COLO668 (cell line): Measurements from ENCODE around the gene UTRN.

Experiments
- DNase-seq: peaks from one replicate; lab custom pipeline; 2025; ENCODE audit not compliant: unreplicated experiment; lab: John Stamatoyannopoulos, UW

Gene UTRN

DNA sequence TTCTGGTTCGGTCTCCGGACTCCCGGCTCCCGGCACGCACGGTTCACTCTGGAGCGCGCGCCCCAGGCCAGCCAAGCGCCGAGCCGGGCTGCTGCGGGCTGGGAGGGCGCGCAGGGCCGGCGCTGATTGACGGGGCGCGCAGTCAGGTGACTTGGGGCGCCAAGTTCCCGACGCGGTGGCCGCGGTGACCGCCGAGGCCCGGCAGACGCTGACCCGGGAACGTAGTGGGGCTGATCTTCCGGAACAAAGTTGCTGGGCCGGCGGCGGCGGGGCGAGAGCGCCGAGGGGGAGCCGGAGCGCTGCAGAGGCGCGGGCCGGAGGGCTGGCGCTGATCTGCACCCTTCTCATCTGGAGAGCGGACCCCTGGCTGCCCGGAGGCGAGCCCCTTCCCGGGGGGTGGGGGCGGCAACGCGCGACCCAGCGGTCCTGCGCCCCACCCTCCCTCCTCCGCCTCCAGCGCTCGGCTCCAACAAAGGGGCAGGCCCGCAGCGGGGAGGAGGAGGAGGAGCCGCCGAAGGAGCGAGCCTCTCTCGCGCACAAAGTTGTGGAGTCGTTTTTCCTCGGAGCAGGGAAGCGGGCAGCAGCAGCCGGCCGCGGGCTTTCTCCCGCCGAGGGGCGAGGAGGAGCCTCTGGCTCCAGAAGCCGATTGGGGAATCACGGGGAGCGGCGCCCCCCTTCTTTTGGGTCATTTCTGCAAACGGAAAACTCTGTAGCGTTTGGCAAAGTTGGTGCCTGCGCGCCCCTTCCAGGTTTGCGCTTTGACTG, at the start of gene UTRN:
UTRN (plus strand) TSS at position 553 of the 765 bp plus-strand sequence. CDS start 6,494 bp downstream, outside the sequence.
- peak; percentile 80 for DNase-seq

DNA sequence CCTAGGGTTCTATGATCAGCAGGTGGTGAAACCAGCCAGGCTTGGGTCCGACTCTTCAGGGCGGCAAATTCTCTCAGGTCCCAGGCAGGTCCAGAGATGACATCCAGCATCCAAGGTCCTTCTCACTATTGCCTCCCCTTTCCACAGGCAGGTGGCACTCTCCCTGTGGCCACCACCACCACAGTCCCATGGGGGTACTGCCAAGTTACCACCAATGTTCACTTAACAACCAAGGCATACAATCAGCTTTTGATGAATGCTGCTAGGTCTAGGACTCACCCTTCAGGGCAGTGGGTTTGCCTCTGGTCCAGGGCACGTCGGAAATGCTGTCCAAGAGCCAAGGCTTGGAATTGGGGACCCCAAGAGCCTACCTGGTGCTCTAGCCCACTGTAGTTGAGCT, 40.4 kb upstream of the UTRN start:
- no peak for DNase-seq

DNA sequence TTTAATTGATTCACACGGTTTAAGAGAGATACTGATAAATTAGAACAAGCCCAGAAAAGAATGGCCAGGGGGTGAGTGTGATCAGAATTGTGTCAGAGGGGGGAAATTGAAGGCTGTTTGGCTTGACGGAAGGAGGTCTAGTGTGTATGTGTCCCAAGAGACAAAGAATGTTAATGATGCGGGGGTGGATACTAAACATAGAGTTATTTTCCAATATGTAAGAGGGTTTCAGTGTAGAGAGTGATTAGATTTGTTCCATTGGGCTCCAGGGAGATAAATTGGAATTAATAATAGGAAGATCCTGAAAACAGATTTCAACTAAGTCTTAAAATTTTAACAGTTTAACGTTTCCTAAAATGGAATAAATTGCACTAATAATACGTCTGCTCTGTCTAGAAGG, 38.1 kb upstream of the UTRN start:
- DNase-seq = no peak

DNA sequence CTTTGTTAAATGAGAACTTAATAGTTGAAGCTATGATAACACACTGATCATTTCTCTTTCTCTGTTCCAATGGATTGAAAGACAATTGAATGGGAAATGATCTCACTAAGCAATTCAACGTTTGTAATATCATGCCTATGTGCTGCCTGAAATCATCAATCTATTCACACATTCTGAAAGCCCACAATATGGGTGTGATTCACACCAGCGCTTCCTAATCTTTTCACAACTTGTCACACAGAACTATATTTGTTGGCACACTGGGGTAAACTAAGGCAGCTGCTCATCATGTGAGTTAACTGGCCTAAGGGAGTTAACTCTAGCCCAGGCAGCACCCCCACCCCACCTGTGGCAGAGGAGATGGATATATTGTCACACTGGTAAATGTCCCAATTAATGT, 37.1 kb upstream of the UTRN start:
- no peak for DNase-seq

DNA sequence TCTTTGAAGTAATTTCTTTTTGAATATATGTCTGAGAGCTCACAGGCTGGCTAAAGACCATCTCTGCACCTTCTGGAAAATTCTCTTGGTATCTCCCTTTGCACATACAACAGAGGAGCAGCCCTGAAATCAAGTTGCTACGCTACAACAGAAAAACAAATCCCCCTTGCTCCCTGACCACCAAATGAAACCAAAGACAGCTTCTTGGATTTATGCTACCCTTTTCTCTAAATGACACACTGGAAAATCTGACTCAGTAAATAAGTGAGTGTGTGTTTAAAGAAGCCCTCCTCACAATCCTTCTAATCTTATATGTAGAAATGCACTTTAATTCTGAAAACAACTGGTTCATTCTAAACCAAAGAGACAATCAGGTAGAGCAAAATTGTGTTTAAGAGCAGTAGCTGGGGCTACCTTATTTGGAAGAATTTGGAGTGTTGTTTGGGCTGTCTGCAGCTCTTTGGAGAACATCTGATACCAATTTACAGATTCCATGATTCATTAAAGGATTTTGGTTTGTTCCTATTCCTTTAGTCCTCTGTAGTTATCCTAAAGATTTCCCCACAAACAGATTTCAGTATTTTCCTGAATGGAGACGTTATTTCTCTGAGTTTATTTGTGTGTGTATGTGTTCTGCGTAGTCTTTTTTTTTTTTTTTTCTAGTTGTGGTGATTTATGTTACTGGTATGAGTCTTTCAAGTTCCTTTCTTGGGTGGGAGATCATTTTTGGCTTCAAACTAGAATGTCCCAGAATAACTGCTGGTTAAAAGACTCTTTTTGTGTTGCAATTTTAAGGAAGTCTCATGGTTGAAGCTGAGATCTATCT, 36.4 kb upstream of the UTRN start:
- DNase-seq = no peak

DNA sequence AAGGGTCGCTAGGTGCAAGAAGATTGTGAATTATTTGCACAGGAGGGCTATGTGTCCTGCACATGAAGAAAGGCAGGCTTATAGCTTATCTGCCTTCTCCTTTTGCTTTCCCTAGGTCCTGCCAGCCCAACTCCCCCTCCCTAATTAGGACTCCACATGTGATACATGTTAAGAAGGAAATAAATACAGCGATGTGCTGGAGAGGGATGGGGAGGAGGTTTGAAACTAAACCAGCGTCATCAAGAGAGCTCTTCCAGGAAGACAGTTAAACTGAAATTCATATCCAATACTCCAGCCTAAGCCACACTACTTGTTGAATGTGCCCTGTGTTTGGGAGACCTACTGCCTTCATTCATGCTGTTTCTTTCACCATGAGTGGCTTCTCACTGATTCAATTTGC, 34.9 kb upstream of the UTRN start:
- no peak for DNase-seq

DNA sequence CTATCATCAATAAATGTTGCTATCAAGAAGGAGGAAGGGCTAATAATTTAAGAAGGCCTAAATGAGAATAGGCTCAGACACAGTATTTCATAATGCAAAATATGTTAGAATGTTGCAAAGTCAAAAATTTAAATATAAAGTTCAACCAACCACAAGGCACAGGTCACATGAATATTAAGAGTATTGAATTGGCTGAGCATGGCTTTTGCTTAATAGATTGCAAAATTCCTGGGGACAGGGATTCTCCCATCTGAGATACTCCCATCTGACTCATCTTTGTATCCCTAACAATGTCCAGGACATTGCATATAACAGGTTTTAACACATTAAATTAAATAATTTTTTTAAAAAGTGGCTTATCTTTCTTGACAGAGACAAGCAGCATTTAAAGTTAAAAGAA, 32.9 kb upstream of the UTRN start:
- no peak for DNase-seq

DNA sequence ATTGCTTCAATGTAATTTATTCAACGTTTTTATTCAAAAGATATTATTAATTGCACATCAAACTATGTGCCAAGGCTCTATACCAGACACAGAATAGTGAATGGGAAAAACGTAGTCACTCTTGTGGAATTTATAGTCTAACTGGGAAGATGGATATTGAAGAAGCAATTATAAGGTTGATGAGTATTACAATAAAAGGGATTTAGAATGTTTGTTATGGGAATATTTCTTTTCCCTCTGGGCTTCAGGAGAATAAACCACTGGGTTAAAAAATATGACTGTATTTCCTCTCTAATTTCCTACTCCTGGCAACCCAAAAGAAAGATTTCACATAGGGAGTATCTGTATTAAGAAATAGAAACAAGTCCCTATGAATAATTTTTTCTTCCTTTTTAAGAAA, 25.1 kb upstream of the UTRN start:
- DNase-seq = no peak

DNA sequence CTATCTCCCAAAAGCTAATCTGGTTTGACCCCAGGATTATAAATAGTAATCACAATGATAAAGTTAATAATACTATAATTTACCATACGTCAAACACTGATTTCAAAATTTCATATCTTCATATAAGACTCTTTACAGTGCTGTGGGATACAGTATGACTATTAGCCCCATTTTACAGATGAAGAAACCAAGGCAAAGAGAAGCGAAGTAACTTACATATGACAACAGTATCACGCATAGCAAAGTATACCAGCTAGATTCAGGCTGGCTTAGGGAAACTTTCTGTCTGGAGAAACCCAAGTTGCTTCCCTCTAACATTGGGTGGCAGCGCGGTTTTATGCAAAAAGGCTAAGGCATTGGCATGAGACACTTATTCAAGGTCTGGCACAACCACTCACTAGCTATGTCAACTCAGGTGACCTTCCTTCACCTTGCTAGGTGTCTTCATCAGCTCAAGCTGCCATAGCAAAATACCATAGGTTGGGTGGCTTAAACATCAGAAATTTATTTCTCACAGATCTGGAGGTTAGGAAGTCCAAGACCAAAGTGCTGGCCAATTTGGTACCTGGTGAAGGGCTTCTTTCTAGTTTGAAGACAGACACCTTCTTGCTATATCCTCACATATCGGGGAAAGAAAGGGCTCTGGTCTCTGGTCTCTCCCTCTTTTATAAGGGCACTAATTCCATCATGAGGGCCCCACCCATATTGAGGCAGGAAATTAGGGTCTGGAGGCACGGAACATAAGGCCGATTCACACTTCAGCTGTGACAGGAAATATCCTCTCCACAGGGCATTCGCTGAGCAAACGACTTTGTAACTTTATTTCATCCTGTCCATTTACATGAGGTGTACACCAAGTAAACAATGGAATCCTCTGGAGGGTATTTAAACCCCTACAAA, 22.4 kb upstream of the UTRN start:
- no peak for DNase-seq

DNA sequence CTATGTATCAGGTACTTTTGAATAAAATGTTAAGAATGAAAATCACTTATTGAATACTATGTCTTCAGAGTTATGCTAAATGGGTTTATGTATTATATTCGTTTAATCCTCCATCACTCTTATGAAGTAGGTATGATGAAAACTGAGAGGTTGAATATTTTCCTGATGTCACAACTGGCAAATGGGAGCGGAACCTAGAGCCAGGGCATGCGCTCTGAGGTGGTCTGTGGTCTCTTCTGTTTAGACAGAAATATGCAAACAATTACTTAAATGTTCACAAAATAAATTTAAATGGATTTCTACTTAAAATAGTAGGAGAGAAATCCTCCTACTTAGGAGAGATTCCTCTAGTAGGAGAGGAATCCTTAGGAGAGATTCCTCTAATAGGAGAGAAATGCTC, 21.3 kb upstream of the UTRN start:
- DNase-seq = no peak

DNA sequence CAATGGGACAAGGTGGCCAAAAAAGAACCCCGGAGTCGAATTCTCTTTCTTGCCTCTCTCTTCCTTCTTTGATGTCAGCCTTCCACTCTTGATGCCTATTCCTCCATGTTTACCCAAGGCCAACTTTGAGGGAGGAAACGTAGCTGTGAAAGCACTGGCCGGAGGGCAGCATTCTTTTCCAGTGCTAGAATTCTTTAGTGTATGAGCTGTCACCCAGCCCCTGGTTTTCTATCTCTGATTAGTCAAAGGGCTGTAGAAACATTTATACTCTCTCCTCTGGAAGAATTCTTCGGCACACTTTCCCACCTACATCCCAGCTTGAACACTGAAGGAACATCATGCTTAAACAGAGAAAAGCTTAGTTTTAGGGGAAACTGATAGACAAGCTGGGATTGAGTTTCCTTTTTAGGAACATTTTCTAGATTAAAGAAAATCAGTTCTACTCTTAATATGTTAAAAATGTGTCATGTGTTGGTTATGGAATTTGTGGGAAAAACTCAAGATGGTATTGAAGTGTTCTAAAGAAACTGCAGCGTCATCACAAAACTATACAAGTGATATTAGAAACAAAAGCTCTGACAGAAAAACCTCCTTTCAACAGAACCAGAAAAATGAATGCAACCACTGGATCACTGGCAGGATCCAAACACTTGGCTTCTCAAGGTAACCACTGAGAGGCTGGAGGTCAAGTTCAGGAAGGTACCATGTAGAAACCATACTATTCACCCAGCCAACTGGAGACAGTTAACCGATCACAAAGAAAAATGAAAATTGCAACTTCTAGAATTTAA, 20.7 kb upstream of the UTRN start:
- DNase-seq = no peak

DNA sequence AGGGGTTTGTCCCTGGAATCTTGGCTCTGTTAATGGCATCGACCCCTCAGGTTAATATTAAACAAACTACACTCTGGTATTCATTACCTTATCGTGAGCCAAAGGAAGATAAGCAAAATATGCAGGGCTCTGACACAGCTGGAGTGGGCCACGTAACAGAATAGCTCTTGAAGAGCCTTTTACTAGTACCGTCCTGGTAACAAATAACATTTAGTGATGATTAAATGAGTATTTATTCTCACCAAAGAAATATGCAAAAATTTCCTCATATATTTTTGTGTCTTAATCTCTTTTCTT, 20.1 kb upstream of the UTRN start:
- DNase-seq = no peak

DNA sequence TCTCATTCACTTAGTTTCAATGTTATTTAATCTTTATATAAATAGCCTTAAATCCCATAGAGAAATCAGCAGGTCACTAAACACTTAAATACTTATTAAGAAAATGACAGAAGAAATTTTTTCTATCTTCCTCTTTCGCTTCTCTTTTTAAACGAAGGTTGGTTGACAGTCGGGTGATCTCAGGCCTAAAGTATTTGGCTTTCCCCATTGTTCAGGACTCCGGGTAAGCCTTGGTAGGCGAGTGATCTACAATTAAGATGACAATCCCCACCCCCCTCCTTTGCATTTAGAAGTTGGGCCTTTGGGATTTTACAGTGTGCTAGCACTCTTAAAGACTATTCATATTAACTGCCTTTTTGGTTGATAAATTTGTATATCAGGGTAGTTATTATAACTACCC, 19.7 kb upstream of the UTRN start:
- DNase-seq = no peak

DNA sequence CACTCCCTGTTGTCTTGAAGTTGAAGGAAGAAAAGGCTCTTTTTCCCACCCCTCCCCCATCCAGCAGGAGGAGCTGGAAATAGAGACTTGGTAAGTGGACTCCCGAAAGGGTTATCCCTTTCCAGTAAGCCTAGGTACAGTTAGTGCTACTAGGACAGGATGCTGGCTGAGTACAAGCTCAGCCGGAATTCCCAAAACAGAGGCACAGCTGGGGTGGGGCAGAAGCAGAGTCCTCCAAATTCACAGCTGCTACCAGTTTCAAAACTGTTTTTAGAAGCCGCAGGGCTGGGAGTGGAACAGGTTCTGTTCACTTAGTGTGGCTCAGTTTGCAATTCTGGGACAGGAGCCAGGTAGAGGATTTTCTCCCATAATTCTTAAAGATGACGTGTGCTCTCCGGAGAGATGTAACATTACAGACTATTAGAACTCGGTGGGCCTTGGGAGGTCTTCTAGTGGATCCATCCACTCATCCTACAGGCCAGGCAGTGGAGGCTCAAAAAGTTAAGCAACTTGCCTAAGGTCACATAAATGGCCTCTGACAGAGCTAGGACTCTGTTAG, 19.0 kb upstream of the UTRN start:
- no peak for DNase-seq

DNA sequence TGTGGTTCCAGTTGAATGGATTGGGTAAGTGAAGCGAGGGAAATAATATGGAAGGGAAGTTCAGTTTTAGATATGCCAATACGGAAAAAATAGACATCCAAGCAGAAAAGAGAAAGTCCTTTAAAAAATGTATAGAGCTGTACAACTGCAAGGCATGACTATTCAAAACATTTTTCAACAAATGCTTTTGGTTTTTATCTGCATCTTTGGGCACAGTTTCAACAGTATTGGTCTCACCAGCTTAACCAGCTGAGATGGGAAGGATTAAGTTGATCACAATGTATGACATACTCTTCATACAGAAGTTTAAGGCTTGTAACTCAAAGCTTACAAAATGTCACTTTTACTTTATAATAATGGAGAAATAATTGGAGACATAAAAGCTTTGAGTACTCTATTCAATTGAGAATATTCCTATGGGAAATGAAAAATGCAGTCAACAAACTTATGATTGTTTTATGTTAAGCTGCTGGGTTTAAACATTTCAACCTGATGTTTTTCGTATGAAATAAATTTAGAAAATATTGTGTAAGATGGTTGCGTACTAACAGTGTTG, 16.3 kb upstream of the UTRN start:
- DNase-seq = no peak

DNA sequence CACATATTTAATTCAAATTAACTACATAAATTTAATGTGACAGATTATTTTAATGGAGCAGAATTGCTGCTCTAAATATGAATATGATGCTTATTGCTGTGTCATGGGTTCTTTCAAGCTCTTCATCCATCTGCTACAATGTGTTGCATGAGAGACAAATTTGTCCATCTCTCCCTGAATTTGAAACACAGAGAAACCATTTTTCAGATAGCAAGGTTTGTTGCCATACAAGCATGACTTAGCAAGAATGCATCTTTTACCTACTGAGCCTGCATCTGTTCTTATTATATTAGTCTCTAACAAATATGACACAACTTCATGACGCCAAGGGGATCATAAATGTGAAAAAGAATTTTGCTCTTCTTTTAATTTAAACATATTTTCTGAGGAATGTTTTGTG, 8.0 kb upstream of the UTRN start:
- DNase-seq = no peak

DNA sequence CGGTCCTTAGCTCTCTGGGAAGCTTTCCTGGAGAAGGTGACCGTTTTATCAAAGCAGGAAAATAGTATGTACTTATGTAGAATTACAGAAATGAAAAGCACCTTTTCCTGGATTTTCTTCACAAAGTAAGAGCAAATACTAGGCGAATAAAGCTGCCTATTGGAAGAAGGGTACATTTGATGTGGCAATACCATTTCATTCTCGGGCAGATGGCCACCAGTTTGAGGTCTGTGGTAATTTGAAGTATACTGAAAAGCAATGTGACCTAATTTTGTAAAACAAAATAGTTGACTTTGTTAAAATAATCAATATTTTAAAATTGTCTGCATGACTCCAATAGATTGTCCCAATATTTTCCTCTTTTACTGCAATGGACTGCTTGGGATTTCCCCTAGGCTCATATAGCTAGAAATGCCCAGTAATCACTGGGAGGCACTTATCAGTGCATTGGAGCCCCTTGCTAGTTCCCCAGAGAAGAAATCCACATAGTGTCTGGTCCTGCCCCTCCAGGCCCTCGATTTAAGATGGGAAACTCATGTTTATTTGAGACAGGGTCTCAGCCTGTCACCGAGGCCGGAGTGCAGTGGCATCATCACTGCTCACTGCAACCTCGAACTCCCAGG, 7.4 kb upstream of the UTRN start:
- no peak for DNase-seq

DNA sequence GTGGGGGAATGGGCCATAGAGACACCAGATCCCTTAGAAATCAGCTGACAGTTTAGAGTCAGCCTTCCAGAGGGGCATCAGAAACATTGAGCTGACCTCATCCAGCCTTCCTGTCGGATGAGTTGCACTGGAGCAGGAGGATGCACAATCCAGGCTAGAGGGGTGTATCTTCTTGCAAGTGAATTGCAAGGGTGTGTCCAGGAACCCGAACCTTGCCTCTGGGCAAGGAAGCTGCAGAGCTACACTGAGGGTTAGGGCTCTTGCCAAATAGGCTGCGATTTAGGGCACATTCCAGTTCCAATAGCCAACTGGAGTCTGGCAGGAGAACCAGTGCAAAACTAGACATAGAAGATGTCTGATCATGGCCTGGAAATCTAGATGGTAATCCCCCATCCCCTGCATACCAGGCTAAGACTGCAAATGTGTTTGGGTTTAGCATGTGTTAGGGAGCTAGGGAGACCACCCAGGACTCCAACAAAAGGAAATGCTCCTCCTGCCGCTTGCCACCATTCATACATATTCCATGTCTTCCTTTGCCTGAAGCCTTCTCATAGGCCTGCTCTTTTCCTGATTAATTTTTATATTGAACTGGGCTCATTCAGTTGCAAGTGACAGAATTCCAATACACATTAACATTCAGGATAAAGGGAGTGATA, 6.3 kb upstream of the UTRN start:
- DNase-seq = no peak

DNA sequence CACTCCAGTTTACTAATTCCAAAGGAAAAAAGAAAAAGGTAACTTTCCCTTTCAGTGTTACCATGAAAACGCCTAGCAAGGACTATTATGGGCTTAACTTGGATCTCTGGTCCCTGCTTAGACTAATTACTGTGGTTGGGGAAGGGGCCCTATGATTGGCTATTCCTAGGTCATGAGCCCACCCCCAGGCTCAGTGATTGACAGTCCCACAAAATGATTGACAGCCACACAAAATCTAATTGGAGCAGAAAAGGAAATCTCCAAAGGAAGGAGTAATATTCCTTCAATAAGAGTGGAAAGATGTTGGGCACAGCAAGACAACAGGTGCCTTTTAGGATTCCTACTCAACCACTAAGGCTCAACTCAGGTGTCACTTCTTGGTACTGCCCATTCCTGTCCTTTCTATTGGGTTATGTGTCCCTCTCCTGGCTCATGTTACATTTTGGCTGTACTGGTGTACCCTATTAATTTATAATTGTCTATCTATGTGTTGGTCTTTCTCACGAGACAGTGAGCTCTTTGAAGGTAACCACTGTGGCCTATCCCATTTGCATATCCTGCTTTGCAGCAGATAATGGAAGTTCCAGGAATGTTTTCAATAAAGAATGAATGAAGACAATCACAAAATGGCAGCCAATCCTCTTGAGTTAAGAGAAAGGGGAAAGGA, 5.5 kb upstream of the UTRN start:
- DNase-seq = no peak
